Smooth muscle cell of the umbilical artery (primary cell): Measurements from ENCODE around the gene DCP1B. TPM values are rescaled to one million over a fixed set of nuclear protein-coding genes. Genes with fewer than 3 reads are reported as not detected.

Experiments used
- total RNA-seq: library from RNA; depleted of rRNA; stranded (reverse); fragments of >200 nt; gene quantifications from 2 replicates; pipeline ENCODE4 v1.2.3, GENCODE V29; 2014

DCP1B gene
- 9.8 and 12.8 TPM in 2 replicates for total RNA-seq

DNA sequence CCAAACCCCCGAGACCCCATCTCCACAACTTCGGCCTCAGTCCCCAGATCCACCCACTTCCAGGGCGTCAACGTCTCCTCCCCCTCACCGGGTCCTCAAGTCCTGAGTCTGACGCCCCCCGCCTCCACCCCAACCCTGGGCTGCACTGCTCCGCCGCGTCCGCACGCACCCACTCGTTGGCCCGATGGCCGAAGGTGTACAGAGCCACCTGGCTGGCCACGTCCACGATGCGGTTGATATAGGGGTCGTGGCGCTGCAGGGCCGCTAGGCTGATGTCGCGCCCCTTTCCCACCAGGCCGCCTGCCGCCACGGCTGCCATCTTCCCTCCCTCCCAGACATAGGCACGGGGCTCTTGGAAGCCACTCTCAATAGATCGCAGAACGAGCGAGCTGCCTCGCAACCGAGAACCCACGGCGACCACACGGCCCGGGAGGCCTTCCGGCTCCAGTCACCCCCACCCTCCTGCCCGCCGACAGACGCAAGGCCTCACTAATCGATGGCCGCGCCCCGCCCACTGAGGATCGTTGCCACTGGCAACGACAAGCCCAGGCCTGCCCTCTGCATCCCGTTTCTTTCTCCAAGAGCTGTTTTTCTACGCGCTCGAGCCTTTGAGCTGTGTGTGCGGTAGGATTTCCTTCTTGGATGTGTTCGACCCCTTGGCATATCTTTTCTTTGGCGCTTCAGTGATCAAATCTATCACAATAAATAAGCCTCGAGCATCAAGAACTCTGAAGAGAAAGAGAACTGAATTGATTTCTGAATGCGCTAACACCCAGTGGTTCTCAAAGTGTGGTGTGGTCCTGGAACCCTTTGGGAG lies at the start of gene DCP1B:
DCP1B (minus strand) TSS at position 345 of the 817 bp plus-strand sequence; CDS start at position 319, 26 bp downstream.

DNA sequence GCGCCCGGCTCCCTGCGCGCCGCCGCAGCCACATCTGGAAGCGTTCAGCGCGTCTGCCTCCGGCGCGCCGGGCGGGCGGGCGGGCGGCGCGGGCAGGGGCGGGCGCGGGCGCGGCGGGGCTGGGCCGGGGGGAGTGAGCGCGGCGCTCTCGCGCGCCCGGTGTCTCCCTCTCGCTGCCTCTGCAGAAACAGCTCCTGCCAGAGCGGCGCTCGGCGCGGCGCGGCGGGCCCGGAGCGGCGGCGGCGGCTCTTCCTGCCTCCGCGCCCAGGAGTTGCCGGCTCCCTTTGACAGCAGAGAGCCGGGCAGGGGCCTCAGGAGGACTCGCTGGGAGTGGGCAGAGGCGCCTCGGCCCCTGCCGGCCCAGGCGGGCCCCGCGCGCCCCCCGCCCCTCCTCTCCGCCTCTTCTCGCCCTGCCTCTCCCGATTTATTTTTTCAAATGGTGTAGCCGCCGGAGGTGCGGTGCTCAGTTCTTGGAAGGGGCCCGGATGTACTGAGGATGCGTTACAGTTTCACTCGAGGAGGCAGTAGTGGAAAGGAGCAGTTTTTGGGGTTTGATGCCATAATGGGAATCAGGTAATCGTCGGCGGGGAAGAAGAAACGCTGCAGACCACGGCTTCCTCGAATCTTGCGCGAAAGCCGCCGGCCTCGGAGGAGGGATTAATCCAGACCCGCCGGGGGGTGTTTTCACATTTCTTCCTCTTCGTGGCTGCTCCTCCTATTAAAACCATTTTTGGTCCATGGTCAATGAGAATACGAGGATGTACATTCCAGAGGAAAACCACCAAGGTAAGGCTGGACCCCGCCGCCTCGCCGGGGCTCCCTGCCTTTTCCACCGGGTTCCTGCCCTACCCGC lies 48.8 kb upstream of the DCP1B start, which contains the start of gene CACNA1C:
CACNA1C (plus strand) TSS at position 162 of the 853 bp plus-strand sequence; CDS start at position 738, 576 bp downstream.

DNA sequence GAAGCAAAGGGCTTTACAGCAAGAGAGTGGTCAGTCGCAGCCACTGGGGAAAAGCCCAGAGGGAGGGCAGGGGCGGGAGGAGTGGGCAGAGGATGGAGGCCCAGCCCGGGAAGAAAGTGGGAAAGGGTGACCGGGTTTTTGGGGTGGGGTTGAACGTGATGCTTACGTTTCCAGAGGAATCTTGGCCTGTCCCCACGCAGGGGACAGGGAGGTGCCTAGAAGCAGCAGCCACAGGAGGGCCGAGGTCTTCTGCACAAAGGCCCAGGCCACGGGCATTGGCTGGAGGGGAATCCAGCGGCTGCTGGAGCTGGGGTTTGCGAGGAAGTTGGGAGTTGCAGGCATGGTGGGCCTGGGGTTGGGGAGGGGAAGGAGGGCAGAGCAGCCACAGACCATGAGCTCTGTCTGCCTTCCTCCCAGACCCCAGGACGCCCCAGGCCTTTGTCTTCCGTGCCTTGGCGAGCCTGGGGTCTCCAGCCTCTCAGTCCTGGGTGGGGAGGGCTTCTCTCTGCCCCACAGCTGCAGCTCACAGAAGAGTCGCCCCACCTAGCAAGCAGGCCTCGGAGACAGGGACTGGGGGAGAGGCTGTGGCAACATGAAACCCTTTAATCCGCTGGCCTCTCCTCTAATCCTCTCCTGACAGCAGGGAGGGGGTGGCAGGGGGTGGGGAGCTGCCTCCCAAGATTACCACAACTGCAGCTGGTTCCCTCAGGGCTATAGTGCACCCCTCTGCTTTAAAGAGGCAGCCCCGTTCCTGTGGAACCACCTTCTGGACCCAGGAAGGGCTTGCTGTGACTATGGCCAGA lies 86.0 kb downstream of the DCP1B start, which contains the start of gene CACNA2D4:
CACNA2D4 (minus strand) TSS at position 572 of the 803 bp plus-strand sequence; CDS start at position 393, 179 bp downstream.

Other genes starting within 250 kb of the DCP1B start
- not detected in 2 replicates for gene LRTM2, start 183.9 kb downstream of the DCP1B start, total RNA-seq
- gene CACNA2D4, start 85.8 kb downstream of the DCP1B start, total RNA-seq = not detected in 2 replicates
- gene CACNA1C, start 48.5 kb upstream of the DCP1B start, total RNA-seq = 1.5 and 2.5 TPM in 2 replicates